PC-9 (cell line): Measurements from ENCODE around the gene PIAS2.

Experiments used
- CTCF ChIP-seq: fragments of 200-600 bp; sonication (generic); conservative IDR thresholded peaks from 2 replicates; pipeline ENCODE4 v1.6.1; 2017; ENCODE audit warnings: mixed run types, antibody characterized with exemption, mild to moderate bottlenecking, moderate library complexity
- EZH2 ChIP-seq: fragments of 200-600 bp; sonication (generic); IDR thresholded peaks from 2 replicates; pipeline ENCODE4 v1.8.0; 2017; ENCODE audit warnings: antibody characterized with exemption, low read depth

- TF ChIP-seq CTCF (no peak), EZH2 (no peak)
Observed at GRCh38 chr18:46761059-46761769, 156.1 kb downstream of the PIAS2 start.
